SK-N-SH treated with all-trans-retinoic acid at 6 μM for 48 hours (cell line): ENCODE measurements around the gene SLC25A6.

Experiments
- RARB ChIP-seq: fragments of 250-450 bp; sonication (Bioruptor Pico); IDR thresholded peaks from 2 replicates; pipeline ENCODE4 v1.8.0; 2021; ENCODE audit warnings: mild to moderate bottlenecking, moderate library complexity
- ZFP30 ChIP-seq: fragments of 450-650 bp; formaldehyde crosslinking; IDR thresholded peaks from 2 replicates; pipeline ENCODE4 v1.5.0; 2022; ENCODE audit warnings: mild to moderate bottlenecking, moderate library complexity
- ZNF70 ChIP-seq: fragments of 450-650 bp; formaldehyde crosslinking; IDR thresholded peaks from 2 replicates; pipeline ENCODE4 v1.5.0; 2020; ENCODE audit warnings: mild to moderate bottlenecking, moderate library complexity
- ZNF8 ChIP-seq: fragments of 450-650 bp; formaldehyde crosslinking; IDR thresholded peaks from 2 replicates; pipeline ENCODE4 v1.5.0; 2020; ENCODE audit warnings: mild to moderate bottlenecking, moderate library complexity
- TF ChIP-seq, protein P1 (sequence below): fragments of 250-450 bp; sonication (Bioruptor Pico); IDR thresholded peaks from 2 replicates; pipeline ENCODE4 v1.5.1; 2021; ENCODE audit warnings: mild to moderate bottlenecking, moderate library complexity
- TF ChIP-seq, protein P2 (sequence below): fragments of 250-450 bp; sonication (Bioruptor Pico); IDR thresholded peaks from 2 replicates; pipeline ENCODE4 v1.8.0; 2020; ENCODE audit warnings: mild to moderate bottlenecking, moderate library complexity, borderline replicate concordance
- TF ChIP-seq, protein P3 (sequence below): fragments of 250-450 bp; sonication (Bioruptor Pico); IDR thresholded peaks from 2 replicates; pipeline ENCODE4 v1.5.0; 2020; ENCODE audit warnings: mild to moderate bottlenecking, moderate library complexity

DNA sequence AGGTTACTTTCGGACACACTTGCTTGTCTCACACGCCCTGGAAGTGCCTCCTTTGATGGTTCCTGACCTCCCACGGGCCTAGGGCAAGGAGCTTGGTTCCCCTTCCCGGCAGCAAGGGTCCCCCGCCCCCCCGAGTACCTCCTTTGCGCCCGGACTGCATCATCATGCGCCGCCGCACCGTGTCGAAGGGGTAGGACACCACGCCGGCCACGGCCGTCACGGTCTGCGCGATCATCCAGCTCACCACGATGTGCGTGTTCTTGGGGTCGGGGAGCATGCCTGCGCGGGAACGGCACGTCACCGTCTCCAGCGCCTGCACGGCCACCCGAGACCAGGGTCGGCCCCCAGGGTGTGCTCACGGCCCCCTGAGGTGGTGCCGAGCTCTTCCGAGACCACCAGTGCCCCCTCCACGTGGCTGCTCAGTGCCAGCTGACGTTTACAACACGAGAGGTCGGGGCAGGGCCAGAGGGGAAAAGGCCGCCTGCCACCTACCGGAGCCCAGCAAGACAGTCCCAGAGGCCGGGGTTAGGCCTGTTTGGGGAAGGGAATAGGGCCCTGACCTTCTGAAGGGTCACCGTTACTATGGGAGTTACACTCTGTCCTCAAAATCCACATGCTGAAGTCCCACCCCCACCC lies 4.7 kb downstream of the SLC25A6 start:
- TF ChIP-seq, protein P1, sequence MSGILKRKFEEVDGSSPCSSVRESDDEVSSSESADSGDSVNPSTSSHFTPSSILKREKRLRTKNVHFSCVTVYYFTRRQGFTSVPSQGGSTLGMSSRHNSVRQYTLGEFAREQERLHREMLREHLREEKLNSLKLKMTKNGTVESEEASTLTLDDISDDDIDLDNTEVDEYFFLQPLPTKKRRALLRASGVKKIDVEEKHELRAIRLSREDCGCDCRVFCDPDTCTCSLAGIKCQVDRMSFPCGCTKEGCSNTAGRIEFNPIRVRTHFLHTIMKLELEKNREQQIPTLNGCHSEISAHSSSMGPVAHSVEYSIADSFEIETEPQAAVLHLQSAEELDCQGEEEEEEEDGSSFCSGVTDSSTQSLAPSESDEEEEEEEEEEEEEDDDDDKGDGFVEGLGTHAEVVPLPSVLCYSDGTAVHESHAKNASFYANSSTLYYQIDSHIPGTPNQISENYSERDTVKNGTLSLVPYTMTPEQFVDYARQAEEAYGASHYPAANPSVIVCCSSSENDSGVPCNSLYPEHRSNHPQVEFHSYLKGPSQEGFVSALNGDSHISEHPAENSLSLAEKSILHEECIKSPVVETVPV (CRISPR knock-in tag), result no peak
- TF ChIP-seq ZNF8 (CRISPR knock-in tag), result no peak
- no peak for TF ChIP-seq ZNF70 (CRISPR knock-in tag)
- TF ChIP-seq, protein P2, sequence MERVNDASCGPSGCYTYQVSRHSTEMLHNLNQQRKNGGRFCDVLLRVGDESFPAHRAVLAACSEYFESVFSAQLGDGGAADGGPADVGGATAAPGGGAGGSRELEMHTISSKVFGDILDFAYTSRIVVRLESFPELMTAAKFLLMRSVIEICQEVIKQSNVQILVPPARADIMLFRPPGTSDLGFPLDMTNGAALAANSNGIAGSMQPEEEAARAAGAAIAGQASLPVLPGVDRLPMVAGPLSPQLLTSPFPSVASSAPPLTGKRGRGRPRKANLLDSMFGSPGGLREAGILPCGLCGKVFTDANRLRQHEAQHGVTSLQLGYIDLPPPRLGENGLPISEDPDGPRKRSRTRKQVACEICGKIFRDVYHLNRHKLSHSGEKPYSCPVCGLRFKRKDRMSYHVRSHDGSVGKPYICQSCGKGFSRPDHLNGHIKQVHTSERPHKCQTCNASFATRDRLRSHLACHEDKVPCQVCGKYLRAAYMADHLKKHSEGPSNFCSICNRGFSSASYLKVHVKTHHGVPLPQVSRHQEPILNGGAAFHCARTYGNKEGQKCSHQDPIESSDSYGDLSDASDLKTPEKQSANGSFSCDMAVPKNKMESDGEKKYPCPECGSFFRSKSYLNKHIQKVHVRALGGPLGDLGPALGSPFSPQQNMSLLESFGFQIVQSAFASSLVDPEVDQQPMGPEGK (CRISPR knock-in tag), result no peak
- TF ChIP-seq ZFP30 (CRISPR knock-in tag), result no peak
- no peak for TF ChIP-seq RARB (CRISPR knock-in tag)
- TF ChIP-seq, protein P3, sequence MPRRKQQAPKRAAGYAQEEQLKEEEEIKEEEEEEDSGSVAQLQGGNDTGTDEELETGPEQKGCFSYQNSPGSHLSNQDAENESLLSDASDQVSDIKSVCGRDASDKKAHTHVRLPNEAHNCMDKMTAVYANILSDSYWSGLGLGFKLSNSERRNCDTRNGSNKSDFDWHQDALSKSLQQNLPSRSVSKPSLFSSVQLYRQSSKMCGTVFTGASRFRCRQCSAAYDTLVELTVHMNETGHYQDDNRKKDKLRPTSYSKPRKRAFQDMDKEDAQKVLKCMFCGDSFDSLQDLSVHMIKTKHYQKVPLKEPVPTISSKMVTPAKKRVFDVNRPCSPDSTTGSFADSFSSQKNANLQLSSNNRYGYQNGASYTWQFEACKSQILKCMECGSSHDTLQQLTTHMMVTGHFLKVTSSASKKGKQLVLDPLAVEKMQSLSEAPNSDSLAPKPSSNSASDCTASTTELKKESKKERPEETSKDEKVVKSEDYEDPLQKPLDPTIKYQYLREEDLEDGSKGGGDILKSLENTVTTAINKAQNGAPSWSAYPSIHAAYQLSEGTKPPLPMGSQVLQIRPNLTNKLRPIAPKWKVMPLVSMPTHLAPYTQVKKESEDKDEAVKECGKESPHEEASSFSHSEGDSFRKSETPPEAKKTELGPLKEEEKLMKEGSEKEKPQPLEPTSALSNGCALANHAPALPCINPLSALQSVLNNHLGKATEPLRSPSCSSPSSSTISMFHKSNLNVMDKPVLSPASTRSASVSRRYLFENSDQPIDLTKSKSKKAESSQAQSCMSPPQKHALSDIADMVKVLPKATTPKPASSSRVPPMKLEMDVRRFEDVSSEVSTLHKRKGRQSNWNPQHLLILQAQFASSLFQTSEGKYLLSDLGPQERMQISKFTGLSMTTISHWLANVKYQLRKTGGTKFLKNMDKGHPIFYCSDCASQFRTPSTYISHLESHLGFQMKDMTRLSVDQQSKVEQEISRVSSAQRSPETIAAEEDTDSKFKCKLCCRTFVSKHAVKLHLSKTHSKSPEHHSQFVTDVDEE (CRISPR knock-in tag), result no peak
